Lower lobe of right lung (tissue), 2 donors: ENCODE measurements around the gene HS3ST3B1. TPM values are rescaled to one million over a fixed set of nuclear protein-coding genes. Genes with fewer than 3 reads are reported as not detected.

Source experiments
- ATAC-seq, 2 donors: fragments of 200-7000 bp; cut with Tn5 transposase; one replicate each; pipeline ENCODE4 v1.9.1; 2020 to 2022; ENCODE audit warnings: mild to moderate bottlenecking in 2 of 2, moderate library complexity in 2 of 2
- DNase-seq: peaks from one replicate; pipeline ENCODE4 v3.0.0-alpha.2; 2020
- H3K27ac ChIP-seq: fragments of 200-600 bp; one replicate; pipeline ENCODE4 v1.8.0; 2022
- H3K27me3 ChIP-seq: fragments of 200-600 bp; one replicate; pipeline ENCODE4 v1.8.0; 2022; ENCODE audit warnings: low read depth
- H3K36me3 ChIP-seq: fragments of 200-600 bp; one replicate; pipeline ENCODE4 v1.8.0; 2022; ENCODE audit warnings: mild to moderate bottlenecking
- H3K4me1 ChIP-seq: fragments of 200-600 bp; one replicate; pipeline ENCODE4 v1.8.0; 2022
- H3K4me3 ChIP-seq: fragments of 200-600 bp; one replicate; pipeline ENCODE4 v1.8.0; 2022; ENCODE audit warnings: mild to moderate bottlenecking
- H3K9me3 ChIP-seq: fragments of 200-600 bp; one replicate; pipeline ENCODE4 v1.8.0; 2022
- intact Hi-C: fragments of 100-400 bp; cut with DNase I; formaldehyde crosslinking; loops from one replicate; pipeline ENCODE4 v1.11.0; 2022
- long read RNA-seq: library from polyadenylated mRNA; unstranded; transcript quantifications from one replicate; pipeline ENCODE4 v2.0.0, GENCODE V29; 2021
- total RNA-seq: library from RNA; stranded (reverse); fragmentation: NEBNext Ultra II Directional; extraction: Animal tissue kit (Norgen Biotek cat#: 25700); gene quantifications from one replicate; pipeline ENCODE4 v1.2.1, GENCODE V29; 2021
- TF ChIP-seq, protein P1 (sequence below): fragments of 200-600 bp; IDR thresholded peaks from one replicate; pipeline ENCODE4 v1.8.0; 2022; ENCODE audit warnings: antibody characterized with exemption, mild to moderate bottlenecking
- donor health status: DM: no; HTN: yes; CAD: no; lungs with severe emphysema.

The HS3ST3B1 gene
- total RNA-seq = 3.4 TPM
- long read RNA-seq, partial matches to known transcripts = 0 of 2 reads
- long read RNA-seq, other reads (novel, unspliced or antisense) = 2 of 2 reads

DNA sequence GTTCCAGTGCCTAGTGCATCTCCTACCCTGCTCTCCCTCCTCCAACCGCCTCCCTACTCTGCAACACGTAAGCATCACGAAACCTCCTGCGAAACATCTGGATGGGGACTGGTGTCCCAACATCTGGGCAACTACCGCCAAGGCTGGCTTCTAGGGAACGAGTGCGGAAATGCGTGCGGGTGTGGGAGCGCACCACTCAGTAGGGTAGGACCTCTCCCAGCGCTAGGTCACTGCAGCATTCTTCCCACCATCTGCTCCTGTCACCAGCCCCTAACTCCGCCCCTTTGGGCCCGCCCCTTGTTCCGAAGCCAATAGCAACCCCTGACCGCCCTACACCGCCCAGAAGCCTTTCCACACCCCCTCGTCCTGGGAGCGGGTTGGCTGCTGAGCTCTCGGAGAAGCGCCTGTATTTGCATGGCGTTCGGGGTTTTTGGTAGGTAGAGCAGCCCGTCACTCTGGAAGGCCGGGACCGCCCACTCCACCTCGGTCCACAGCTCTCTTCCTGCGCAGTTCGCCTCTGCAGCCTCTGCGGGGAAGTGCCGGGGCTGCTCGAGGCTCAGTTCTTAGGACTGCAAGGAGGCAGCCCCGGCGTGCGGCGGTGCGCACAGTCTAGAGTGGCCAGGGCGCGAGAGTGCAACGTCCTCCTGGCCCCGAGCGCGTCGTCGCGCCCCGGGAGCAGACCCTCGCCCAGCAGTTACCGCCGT lies at the start of gene HS3ST3B1:
TSS of gene HS3ST3B1 (plus strand) at position 507 of the 704 bp plus-strand sequence. CDS start 438 bp downstream, outside the sequence.
- peaks cover 87% of the 10 kb centered on the region for H3K27me3 ChIP-seq
- TF ChIP-seq, protein P1, sequence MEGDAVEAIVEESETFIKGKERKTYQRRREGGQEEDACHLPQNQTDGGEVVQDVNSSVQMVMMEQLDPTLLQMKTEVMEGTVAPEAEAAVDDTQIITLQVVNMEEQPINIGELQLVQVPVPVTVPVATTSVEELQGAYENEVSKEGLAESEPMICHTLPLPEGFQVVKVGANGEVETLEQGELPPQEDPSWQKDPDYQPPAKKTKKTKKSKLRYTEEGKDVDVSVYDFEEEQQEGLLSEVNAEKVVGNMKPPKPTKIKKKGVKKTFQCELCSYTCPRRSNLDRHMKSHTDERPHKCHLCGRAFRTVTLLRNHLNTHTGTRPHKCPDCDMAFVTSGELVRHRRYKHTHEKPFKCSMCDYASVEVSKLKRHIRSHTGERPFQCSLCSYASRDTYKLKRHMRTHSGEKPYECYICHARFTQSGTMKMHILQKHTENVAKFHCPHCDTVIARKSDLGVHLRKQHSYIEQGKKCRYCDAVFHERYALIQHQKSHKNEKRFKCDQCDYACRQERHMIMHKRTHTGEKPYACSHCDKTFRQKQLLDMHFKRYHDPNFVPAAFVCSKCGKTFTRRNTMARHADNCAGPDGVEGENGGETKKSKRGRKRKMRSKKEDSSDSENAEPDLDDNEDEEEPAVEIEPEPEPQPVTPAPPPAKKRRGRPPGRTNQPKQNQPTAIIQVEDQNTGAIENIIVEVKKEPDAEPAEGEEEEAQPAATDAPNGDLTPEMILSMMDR = no peak

DNA sequence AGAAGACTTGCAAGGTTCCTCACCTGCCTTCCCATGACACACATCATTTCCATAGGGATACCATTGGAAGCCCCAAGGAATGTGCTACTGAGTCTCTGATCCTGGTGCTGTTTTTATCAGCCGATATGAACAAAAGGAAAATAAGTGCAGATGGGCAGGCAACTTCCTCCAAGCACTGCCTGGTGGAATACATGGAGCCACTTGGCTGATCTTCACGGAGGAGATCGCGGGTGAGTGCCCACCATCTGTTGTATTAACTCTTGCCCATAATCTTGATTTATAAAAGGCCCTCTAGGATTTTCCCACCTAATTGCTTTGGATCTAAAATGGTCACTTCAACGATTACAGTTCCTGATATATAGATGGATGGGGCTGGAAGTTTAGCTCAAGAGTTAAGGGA lies 39.5 kb upstream of the HS3ST3B1 start:
- no peak overlapping the region for H3K27ac ChIP-seq
- H3K27me3 ChIP-seq = peaks cover 6% of the 10 kb centered on the region
- TF ChIP-seq, protein P1 = no peak
- DNase-seq = no peak
- intact Hi-C loops = no loop called here
- no peak for ATAC-seq
- no peaks in the 10 kb centered on the region for H3K9me3 ChIP-seq
- H3K36me3 ChIP-seq = no peaks in the 10 kb centered on the region
- H3K4me3 ChIP-seq = no peak overlapping the region
- H3K4me1 ChIP-seq = no peaks in the 10 kb centered on the region

More for the DNA sequence above, at the start of gene HS3ST3B1:
- peak within 1 kb of the TSS; percentile 66 for H3K4me3 ChIP-seq
- ATAC-seq (peak; percentile 92 to 95), DNase-seq (peak; percentile 98)
- no peaks in the 10 kb centered on the region for H3K36me3 ChIP-seq
- no peaks in the 10 kb centered on the region for H3K9me3 ChIP-seq
- peaks cover 44% of the 10 kb centered on the region for H3K4me1 ChIP-seq
- intact Hi-C loops = loop anchor here (10.0 kb wide), 1 partner anchor 706 kb away; no protein-coding TSS in a partner anchor
- H3K27ac ChIP-seq = peak within 1 kb of the TSS; percentile 82

DNA sequence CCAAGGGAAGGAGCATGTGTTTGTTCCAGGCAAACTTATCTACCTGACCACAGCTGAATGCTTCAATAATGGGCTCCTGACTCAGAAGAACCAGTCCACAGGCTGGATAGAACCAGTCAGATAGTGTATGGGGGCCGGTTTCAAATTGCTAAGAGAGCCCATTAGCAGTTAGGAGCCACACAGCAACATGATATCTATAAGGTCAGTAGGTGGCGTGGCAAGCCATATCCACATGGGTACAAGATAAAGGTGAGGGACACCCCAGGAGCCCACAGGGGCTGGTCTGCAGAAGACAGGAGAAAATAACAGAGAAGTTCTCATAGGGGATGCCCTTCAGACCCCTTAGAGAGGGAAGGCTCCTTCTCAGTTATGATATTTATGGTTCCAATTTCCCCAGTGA lies 32.6 kb upstream of the HS3ST3B1 start:
- Histone ChIP-seq H3K9me3 (no peaks in the 10 kb centered on the region), H3K4me1 (no peaks in the 10 kb centered on the region), H3K4me3 (no peak overlapping the region), H3K27me3 (no peaks in the 10 kb centered on the region), H3K36me3 (no peaks in the 10 kb centered on the region), H3K27ac (no peak overlapping the region)
- TF ChIP-seq, protein P1 = no peak
- no peak for DNase-seq
- intact Hi-C loops = no loop called here
- no peak for ATAC-seq

DNA sequence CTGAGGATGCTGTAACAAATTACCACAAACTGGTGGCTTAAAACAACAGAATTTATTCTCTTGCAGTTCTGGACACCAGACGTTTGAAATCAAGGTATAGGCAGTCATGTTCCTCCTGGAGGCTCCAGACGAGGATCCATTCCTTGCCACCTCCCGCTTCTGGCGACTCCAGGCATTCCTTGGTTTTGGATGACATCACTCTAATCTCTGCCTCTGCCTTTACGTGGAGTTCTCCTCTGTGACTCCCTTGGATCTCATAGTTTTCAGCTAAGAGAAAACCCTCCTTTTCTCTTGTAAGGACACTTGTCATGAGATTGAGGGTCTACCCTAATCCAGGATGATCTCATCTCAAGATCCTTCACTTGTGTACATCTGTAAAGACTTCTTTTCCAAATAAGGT lies 31.4 kb upstream of the HS3ST3B1 start:
- TF ChIP-seq, protein P1 = no peak
- intact Hi-C loops = no loop called here
- H3K4me1 ChIP-seq = no peaks in the 10 kb centered on the region
- ATAC-seq (no peak), DNase-seq (no peak)
- H3K9me3 ChIP-seq = no peaks in the 10 kb centered on the region
- H3K27ac ChIP-seq = no peak overlapping the region
- no peak overlapping the region for H3K4me3 ChIP-seq
- H3K27me3 ChIP-seq = no peaks in the 10 kb centered on the region
- H3K36me3 ChIP-seq = no peaks in the 10 kb centered on the region

DNA sequence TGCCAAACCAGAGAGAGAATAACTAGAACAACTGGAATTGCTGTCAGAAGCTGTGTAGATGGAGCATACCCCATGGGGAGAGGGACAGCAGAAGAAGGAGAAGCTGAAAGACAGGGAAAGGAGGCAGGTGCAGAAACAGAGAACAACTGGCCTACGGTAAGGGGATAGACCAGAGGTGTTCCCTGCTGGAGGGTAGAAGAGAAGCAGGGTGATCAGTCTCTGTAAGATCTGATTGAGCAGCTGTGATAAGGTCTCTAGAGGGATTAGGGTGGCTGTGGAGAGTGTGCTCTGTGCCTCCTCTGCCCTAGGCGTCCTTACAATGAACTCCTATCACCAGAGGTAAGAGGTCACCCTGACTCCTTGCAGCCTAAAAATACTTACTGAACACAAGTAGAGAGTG lies 30.4 kb upstream of the HS3ST3B1 start:
- H3K36me3 ChIP-seq = no peaks in the 10 kb centered on the region
- H3K4me1 ChIP-seq = no peaks in the 10 kb centered on the region
- no peak for ATAC-seq
- DNase-seq = no peak
- intact Hi-C loops = no loop called here
- TF ChIP-seq, protein P1 = no peak
- H3K9me3 ChIP-seq = no peaks in the 10 kb centered on the region
- H3K27me3 ChIP-seq = no peaks in the 10 kb centered on the region
- no peak overlapping the region for H3K27ac ChIP-seq
- H3K4me3 ChIP-seq = no peak overlapping the region
